COLO668 (cell line): ENCODE results near the gene TMEM176A.

Experiments used
- DNase-seq: peaks from one replicate; lab custom pipeline; 2025; ENCODE audit not compliant: unreplicated experiment; lab: John Stamatoyannopoulos, UW

The TMEM176A gene

DNA sequence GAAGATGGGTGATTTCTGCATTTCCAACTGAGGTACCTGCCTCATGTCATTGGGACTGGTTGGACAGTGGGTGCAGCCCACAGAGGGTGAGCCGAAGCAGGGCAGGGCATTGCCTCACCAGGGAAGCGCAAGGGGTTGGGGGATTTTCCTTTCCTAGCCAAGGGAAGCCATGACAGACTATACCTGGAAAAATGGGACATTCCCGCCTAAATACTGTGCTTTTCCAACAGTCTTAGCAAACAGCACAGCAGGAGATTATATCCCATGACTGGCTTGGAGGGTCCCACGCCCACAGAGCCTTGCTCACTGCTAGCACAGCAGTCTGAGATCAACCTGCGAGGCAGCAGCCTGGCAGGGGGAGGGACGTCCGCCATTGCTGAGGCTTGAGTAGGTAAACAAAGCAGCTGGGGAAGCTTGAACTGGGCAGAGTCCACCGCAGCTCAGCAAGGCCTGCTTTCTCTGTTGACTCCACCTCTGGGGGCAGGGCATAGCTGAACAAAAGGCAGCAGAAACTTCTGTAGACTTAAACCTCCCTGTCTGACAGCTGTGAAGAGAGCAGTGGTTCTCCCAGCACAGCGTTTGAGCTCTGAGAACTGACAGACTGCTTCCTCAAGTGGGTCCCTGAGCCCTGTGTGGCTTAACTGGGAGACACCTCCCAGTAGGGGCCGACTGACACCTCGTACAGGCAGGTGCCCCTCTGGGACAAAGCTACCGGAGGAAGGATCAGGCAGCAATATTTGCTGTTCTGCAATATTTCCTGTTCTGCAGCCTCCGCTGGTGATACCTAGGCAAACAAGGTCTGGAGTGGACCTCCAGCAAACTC lies 7.3 kb downstream of the TMEM176A start:
- DNase-seq: peak; percentile 73

DNA sequence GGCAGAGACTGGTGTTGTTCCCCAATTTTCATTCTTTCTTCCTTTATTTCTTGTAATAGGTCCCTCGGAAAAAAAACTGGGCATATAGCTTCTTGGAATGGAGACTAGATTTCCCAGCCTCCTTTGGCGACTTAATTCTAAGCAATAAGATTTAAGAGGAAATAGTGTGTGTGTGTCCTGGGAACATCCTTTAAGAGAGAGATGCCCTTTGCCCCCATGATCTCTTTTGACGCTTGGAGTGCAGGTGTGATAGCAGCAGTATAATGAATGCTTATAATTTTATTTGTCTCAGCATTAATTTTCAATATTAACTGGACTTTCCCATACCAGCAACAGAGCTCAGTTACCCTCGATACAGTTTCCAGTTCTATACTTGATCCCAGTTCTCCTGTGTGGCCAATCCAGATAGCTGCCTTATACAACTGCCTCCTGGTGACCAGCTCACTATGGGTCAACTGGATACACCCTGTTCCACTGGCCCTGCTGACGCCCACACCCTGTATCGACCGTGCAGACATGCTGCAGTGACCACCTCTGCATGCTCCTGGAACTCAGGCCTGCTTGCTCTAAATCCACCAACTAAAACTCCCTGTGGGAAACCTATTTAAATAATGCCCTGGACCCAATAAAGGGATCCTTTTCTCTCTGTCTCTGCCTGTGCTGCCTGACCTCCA lies 13.9 kb downstream of the TMEM176A start:
- no peak for DNase-seq

DNA sequence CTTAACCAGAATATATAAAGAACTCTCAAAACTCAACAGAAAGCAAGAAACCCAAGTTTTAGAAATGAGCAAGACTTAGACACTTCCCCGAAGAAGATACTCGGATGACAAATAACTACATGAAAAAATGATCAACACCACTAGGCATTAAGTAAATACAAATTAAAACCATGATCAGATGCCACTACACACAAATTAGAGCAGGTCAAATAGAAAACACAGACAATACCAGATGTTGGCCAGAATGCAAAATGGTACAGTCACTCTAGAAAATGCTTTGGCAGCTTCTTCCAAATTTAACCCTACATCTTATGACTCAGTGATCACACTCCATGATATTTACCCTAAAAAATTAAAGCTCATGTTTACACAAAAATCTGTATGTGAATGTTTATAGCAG lies 18.4 kb downstream of the TMEM176A start:
- no peak for DNase-seq

DNA sequence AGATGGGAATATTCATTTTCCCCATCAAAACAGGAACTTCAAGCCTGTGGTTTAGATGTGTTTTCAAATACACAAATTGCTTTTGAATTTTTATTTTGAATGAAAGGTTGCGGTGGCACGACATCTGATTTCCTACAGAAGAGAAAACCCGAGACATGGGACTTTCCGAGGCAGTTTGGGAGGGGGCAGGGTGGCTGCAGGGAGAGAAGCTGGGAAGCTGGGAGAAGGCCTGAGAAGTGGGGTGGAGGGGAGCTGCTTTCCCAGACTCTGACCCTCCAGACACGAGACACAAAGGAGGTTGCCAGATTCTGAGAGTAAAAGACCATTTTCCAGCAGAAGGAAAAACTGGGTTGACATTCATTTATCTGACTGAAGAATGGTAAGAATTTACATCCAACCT lies 19.6 kb downstream of the TMEM176A start:
- DNase-seq: no peak

DNA sequence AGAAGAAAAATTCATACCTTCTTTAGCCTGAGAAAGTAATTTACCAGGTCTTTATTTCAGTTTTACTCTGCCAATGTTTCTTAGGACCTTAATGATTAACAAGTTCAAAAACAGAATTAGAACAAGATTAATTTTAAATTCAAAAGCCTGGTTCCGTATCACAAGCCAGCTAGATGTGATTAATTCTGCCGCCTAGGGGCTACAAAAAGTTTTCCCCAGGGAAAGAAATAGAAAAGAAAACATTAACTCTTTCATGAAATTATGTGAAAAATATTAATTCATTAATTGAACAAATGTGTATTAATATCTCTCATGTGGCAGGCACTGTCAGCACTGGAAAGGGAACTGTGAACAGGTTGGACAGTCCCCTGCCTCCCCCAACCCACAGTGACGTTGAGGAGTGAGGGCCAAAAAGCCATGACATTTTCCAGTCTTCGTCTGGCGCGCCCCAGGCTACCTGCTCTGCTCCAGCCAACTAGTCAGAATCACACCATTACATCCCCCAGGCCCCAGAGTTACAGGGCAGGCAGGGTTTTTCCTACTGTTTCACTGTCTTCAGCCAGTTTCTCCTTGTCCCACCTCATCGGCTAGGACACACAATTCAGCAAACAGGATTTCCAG lies 20.1 kb downstream of the TMEM176A start:
- DNase-seq: no peak

DNA sequence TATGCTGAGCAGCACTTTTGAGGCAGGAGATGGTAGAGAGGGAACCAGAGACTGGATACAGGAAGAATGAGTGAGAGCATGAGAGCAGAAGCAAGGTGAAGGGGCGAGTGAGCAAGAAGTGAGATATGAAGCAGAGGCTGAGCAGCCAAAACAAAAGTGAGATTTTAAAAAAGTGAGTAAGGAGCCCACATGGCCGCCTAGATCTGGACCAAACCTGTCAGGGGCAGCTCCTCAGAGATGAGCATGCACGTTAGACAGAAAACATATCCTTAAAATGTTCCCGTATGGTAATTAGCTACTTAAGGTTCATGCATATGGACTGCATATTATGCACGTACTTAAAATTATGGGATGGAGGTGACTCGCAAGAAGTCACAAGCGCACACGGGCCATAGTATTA lies 22.5 kb downstream of the TMEM176A start:
- no peak for DNase-seq

DNA sequence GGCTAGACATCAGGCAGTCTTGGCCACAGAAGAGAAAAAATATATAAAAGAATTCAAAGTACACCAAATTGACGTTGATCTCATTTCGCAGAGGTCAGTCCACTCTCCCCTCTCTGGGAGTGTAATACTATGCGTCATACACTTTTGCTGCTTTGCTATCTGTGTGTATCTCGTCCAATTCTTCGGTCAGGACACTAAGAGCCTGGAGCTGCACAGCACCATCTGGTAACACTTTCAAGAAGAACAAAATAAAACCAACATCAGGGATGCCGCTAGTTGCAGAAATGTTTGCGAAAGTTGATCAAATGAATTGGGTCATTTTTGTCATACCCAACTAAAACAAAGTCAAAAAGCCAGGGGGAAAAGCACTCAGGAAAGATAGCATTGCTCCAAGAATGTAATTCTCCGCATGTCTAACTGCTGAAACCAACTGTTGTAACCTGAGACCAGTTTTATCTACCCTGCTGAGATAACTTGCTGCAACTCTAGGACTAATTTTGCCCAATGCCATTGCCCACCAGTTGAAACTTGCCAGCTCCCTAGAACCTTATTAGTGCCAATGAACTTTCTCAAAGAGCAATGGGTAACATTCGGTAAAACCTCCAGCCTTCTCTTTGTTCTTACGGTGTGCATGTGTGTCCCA lies 23.0 kb downstream of the TMEM176A start:
- DNase-seq: no peak

DNA sequence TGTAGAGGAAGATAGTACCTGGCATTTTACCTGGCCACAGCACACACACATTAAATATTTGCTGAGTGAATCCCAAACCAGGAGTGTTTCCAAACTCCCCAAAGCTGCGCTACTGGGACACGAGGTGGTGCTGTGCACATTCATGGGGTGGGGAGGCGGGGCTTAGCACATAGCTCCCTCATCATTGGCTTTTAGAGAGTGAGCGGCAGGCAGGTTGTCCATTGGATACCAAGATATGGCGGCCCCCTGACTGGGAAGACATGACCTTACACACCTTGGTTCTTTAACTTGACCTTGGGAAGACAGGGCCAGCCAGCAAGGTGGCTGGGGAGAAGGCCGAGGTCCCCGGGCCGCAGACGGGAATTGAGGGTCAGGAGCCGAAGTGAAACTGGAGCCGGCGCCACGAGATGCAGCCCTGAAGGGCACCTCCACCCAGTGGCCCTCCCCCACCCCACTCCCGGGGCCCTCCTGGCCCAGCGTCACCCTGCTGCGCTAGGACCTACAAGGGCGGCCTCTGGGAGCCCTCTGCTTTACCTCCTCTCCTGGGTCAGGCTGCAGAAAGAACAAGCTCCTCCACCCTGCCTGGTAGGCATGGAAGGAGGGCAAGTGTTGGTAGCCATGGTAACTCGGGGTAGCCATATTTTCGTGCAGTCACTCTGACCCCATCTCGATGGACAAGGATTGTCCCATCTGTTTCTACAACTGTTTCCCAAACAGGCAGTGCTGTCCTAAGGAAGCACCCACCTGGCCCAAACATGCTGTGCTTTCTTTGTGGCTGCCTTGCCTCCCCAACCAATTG lies 24.0 kb downstream of the TMEM176A start:
- no peak for DNase-seq

DNA sequence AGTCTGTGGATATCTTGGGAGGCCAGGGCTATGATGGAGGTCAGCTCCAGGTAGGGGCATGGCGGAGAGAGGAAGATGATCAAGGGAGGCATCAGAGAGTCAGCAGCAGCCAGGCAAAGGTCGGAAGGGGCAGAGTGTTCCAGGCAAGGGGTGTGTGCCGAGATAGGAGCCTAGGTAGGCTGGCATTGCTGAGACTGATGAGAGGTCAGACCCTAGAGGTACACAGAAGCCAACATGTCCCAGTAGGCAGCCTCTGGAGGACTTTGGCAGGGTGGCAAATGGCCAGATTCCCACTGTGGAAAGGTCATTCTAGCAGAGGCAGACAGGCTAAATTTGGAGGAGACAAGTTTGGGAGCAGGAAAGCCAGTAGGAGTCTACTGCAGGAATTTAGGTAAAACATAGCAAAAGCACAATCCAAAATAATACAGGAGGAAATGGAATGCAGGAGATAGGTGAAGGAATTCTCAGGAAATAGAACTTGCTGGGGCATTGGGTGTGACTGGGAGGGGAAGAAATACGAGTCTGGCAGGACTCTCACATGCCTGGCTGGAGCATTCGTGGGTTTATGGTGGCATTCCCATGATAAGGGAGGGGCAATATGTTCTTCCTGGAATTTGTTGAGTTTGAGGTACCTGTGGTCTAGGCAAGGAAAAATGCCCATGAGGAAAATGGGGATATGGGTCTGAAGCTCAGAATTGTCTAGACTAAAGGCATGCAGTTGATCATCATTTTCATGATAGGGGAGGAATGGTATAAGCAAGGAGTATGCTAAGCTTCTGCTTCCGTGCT lies 25.7 kb downstream of the TMEM176A start:
- DNase-seq: no peak

DNA sequence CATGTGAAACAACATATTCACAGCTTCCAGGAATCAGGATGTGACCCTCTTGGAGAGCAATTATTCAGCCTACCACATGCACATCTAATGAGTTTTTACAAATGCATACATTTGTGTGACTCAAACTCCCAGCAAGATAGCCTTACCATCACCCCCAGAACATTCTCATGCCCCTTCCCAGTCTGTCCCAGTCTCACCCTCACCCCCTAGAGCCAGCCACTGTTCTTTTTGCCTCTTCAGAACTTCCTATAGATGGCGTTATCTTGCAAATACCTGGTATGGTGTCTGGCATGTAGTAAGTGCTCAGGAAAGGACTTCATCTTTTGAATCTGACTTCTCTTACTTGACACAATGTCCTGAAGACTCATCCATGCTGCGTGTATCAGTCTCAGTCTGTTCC lies 27.8 kb downstream of the TMEM176A start:
- no peak for DNase-seq

DNA sequence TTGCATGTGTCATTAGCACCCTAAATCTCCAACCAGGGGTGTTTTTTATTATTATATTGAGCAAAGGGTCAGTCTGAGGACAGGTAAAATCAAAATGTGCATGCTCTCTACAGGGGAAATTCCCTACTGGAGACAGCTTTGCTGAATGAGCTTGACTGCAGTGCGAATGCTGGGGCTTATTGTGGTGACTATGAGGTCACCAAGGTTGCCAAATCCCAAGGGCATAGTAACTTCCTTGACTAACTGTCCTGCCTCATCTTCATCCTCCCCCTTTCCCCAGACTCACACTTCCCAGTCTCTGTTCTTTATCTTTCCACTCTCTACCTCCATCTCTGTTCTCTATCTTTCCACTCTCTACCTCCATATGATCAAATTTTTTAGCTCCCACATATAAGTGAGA lies 28.9 kb downstream of the TMEM176A start:
- DNase-seq: no peak

DNA sequence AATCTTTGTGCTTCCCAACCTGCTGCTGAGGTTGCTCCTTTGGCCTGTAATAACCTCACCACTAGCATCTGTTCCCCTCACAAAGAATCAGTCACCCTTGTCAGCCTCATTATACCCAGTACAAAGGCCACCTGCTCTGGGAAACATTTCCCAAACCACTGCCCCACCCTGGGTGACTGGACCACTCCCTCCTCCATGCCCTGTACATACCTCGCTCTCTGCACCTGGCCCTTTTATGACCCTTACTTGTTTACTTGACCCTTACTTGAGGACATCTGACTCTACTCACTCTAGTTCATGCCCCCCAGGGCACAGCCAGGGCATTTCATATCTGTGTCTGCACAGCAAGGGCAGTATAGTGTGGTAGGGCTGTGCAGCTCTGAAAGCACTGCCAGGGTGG lies 30.4 kb downstream of the TMEM176A start:
- peak; percentile 89 for DNase-seq

DNA sequence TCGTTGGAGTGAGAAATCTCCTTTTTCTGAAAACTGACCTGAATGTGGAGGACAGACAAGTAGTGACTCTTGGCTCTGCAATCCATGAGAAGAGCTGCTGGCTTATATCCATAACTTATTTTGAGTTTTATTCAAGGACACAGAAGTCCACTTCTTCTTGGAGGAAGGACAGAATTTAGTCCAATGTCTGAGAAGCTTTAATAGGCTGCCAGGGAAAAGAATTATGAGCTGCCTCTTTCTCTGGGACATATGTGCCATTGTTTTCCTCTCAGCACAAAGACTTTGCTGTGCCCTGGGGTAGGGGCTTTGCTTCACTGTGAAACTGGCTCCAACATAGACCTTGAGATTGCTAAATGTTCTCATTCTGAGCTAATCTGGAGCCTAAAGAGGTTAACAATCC lies 31.3 kb downstream of the TMEM176A start:
- no peak for DNase-seq

DNA sequence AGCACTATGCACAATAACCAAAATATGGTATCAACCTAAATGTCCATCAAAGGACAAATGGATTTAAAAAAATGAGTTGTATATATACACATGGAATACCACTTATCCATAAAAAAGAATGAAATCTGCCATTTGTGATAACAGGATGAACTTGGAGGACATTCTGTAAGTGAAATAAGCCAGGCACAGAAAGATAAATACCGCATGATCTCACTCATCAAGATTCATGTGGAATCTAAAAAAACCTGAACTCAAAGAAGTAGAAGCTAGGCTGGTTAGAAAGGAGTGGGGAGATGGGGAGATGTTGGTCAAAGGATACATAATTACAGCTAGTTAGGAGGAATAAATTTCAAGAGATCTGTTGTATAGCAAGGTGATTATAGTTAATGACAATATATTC lies 34.5 kb downstream of the TMEM176A start:
- DNase-seq: no peak

DNA sequence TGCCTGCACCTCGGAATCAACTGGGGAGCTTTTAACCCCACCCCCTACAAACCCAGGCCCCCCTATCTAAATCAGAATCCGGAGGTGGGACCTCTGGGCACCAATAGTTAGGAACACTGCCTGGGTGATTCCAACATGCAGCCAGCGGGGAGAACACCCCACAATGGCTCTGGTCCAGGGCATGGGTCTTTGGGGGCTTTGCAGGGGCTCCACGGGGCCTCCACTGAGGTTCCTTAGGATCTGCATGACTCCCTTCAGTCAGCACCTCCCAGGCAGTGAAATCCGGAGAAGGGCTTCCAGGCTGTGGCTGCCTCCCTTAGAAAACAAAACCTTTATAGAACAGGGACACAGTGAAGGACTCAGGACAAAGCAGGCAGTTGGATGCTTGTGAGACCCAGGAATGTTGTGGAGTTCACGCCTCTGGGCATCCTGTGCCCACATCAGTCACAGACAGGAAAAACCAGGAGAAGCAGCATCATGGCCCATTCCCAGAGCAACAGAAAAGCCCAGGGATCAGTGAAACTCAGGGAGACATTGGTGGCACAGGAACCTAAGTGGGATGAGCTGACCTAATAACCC lies 35.2 kb downstream of the TMEM176A start:
- DNase-seq: no peak

DNA sequence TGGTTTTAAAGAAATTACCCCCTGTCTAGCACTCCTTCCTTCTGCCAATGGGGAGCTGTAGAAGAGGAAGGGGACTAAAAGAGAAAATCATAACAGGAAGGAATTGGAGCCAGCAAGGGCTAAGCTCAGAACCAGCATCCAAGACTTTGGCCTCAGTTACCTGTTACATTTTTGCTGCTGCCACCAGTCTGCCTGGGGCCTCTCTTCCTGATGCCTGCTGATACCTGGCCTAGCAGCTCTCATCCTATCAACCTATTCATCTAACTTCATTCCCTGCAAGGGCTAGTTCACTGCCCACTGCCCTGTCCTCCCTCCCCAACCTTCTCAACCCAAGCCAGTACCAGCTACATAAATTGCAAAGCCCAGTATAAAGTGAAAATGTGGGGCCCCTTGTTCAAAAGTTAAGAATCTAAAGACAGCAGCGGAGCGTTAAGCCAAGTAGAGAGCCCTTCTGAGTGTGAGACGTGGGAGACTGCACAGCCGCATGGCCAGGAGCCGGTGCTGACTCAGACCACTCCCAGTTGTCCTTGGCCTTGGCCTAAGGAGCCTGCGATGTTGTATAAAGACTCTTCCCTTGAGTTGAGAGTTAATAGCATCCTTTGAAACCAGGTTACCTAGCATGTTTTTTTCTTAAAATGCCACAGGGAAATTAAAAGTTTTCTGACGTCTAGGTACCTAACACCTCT lies 38.5 kb downstream of the TMEM176A start:
- DNase-seq: no peak

DNA sequence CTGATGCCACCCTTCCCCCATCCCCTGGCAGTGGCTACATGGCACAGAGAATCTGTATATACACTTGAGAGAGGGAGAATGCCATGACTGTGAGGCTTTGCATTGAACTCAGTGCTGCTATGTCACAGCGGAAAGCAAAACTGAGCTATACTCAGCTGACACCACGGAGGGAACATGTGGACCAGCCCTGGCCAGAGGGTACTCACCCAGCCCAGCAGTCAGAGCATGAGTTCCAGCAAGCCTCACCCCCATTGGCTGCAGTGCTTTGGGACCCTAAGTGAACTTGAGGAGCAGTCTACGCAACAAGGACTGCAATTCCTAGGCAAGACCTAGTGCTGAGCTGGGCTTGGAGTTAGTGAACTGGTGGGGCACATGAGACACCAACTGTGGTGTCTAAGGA lies 41.4 kb downstream of the TMEM176A start:
- no peak for DNase-seq

DNA sequence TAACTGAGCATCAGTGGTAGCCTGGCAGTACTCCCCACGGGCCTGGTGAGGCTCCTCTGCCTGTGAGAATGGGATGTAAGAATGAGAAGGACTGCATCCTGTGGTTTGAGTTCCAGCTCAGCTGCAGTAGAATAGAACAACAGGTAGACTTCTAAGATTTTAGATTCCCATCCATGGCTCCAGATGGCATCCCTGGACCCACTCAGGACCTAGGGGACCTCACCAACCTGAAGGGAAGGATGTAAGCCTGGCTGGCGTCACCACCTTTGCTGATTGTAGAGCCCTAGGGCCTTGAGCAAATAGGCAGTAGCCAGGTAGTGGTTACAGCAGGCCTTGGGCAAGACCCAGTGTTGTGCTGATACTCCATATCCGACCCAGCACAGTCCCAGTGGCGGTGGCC lies 42.1 kb downstream of the TMEM176A start:
- no peak for DNase-seq

DNA sequence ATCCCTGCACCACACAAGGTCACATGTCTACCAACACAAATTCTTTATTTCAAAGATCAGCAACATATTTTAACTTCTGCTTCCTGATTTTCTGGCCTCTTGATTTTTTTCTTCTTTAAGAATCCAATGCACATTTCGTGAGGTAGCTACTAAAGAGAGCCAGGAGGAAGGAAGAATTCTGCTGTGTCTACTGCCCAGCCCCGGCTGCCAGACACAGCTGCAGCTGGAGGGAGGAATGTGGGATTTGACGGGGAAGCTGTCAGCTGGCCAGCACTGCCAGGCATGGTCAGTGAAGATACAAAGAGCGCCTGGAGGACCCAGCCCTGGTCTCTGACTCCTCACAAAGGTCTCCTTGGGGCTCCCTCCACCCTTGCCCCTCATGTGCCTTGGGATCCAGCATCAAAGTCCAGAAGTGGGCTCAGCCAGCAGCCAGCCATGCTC lies 44.9 kb downstream of the TMEM176A start:
- DNase-seq: no peak
